Glutamatergic neuron (in vitro differentiated cells): Measurements from ENCODE around the gene DDIAS. TPM values are rescaled to one million over a fixed set of nuclear protein-coding genes. Genes with fewer than 3 reads are reported as not detected.
"Not testable (repeated sequence)": the region's sequence is repeated elsewhere in the genome, so short reads cannot be mapped to it uniquely, and the experiment has no call there.

ENCODE experiments used
- DNase-seq: peaks from one replicate; pipeline ENCODE4 v3.0.0; 2022
- H3K27ac Mint-ChIP-seq: one replicate; pipeline ENCODE4 v1.8.0; 2020; ENCODE audit warnings: mild to moderate bottlenecking, mixed read lengths, inconsistent platforms; ENCODE audit not compliant: unreplicated experiment
- H3K27me3 Mint-ChIP-seq: one replicate; pipeline ENCODE4 v1.8.0; 2020; ENCODE audit warnings: mild to moderate bottlenecking, moderate library complexity, mixed read lengths, inconsistent platforms; ENCODE audit not compliant: unreplicated experiment
- H3K36me3 Mint-ChIP-seq: one replicate; pipeline ENCODE4 v1.8.0; 2020; ENCODE audit warnings: mild to moderate bottlenecking, mixed read lengths, inconsistent platforms; ENCODE audit not compliant: unreplicated experiment
- H3K4me1 Mint-ChIP-seq: one replicate; pipeline ENCODE4 v1.8.0; 2020; ENCODE audit warnings: mild to moderate bottlenecking, low read depth, mixed read lengths, inconsistent platforms; ENCODE audit not compliant: unreplicated experiment
- H3K4me3 Mint-ChIP-seq: one replicate; pipeline ENCODE4 v1.8.0; 2020; ENCODE audit warnings: mild to moderate bottlenecking, mixed read lengths, inconsistent platforms; ENCODE audit not compliant: unreplicated experiment
- H3K9me3 Mint-ChIP-seq: one replicate; pipeline ENCODE4 v1.8.0; 2020; ENCODE audit warnings: mild to moderate bottlenecking, moderate library complexity, mixed read lengths, inconsistent platforms; ENCODE audit not compliant: unreplicated experiment
- total RNA-seq: library from RNA; stranded (reverse); fragmentation: NEBNext Ultra II Directional; extraction: Animal tissue kit (Norgen Biotek cat#: 25700); gene quantifications from one replicate; pipeline ENCODE4 v1.2.1, GENCODE V29; 2021; ENCODE audit not compliant: unreplicated experiment
- TF ChIP-seq, protein P1 (sequence below): fragments of 200-600 bp; sonication (generic); IDR thresholded peaks from one replicate; pipeline ENCODE4 v1.5.0; 2021; ENCODE audit not compliant: partially characterized antibody, unreplicated experiment

DDIAS gene
- total RNA-seq, 1 donor from 2014 or later, result 2.0 TPM

DNA sequence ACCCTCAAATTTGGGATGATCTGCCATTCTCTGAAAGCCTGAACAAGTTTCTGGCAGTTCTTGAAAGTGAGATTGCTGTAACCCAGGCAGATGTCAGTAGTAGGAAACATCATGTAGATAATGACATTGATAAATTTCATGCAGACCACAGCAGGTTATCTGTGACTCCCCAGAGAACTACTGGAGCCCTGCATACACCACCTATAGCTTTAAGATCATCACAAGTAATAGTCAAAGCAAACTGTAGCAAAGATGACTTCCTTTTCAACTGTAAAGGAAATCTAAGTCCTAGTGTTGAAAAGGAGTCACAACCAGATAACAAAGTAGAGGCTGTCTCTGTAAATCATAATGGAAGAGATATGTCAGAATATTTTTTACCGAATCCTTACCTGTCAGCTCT, 31.0 kb downstream of the DDIAS start:
- TF ChIP-seq, protein P1, sequence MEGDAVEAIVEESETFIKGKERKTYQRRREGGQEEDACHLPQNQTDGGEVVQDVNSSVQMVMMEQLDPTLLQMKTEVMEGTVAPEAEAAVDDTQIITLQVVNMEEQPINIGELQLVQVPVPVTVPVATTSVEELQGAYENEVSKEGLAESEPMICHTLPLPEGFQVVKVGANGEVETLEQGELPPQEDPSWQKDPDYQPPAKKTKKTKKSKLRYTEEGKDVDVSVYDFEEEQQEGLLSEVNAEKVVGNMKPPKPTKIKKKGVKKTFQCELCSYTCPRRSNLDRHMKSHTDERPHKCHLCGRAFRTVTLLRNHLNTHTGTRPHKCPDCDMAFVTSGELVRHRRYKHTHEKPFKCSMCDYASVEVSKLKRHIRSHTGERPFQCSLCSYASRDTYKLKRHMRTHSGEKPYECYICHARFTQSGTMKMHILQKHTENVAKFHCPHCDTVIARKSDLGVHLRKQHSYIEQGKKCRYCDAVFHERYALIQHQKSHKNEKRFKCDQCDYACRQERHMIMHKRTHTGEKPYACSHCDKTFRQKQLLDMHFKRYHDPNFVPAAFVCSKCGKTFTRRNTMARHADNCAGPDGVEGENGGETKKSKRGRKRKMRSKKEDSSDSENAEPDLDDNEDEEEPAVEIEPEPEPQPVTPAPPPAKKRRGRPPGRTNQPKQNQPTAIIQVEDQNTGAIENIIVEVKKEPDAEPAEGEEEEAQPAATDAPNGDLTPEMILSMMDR, result no peak
- no peaks in the 10 kb centered on the region for H3K9me3 Mint-ChIP-seq
- H3K36me3 Mint-ChIP-seq, result no peaks in the 10 kb centered on the region
- H3K27ac Mint-ChIP-seq, result no peak overlapping the region
- H3K27me3 Mint-ChIP-seq, result no peaks in the 10 kb centered on the region
- H3K4me3 Mint-ChIP-seq, result no peak overlapping the region
- H3K4me1 Mint-ChIP-seq, result no peaks in the 10 kb centered on the region
- no peak for DNase-seq

DNA sequence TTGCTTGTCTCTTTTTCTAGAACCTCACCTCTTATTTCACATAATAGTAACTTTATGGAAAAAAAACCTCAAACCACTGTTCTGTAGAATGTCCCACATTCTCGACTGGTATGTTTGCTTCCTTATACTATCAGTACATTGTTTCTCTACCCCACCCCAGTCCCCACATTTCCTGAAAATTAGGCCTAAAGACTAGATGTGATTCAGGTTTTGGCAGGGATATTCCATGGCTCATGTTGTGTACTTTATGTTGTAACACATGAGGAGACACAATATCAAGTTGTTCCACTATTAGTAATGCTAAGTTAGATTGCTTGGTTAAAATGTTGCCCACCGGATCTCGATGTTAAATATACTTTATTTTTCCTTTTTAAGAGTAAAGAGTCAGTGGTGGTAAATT, 34.7 kb downstream of the DDIAS start:
- DNase-seq, result no peak
- Mint-ChIP-seq H3K27me3 (no peaks in the 10 kb centered on the region), H3K9me3 (peaks cover 3% of the 10 kb centered on the region), H3K4me1 (no peaks in the 10 kb centered on the region), H3K27ac (no peak overlapping the region), H3K4me3 (no peak overlapping the region), H3K36me3 (peaks cover 4% of the 10 kb centered on the region)
- TF ChIP-seq, protein P1, result no peak

DNA sequence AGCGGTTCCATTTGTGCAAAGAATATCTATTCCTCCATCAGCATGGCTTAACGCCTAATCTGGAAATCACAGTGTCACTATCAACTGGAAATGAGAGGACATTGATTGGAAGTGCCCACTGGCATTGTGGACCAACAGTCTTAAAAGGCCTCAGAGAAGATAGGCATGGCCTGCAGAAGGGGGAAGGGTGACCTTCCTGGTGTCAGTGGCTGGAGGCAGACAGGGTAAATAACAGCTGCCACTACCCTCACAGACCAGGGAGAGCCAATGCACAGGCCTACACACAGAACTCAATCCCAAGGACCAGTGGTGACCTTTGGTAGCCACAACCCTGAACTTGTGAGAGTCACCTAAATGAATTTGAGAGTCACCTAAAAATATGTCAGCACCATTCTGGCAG, 36.0 kb downstream of the DDIAS start:
- Mint-ChIP-seq H3K27me3 (no peaks in the 10 kb centered on the region), H3K4me3 (no peak overlapping the region), H3K36me3 (peaks cover 9% of the 10 kb centered on the region), H3K27ac (no peak overlapping the region), H3K4me1 (no peaks in the 10 kb centered on the region), H3K9me3 (peaks cover 7% of the 10 kb centered on the region)
- DNase-seq, result no peak
- TF ChIP-seq, protein P1, result no peak

DNA sequence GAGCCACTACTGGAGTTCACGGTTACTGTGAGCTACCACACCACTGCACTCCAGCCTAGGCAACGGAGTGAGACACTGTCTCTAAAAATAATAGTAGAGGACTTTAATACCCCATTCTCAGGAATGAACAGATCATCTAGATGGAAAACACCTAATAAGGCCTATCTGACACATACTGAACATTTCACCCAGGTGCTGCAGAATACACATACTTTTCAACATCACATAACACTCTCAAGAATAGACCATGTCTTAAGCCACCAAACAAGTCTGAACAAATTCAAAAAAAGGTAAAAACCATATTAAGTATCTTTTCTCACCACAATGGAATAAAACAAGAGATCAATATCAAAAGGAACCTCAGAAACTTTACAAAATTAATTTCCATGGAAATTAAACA, 37.9 kb downstream of the DDIAS start:
- Mint-ChIP-seq H3K4me3 (no peak overlapping the region), H3K36me3 (peaks cover 9% of the 10 kb centered on the region), H3K4me1 (no peaks in the 10 kb centered on the region), H3K27me3 (no peaks in the 10 kb centered on the region), H3K9me3 (peaks cover 9% of the 10 kb centered on the region), H3K27ac (no peak overlapping the region)
- DNase-seq, result no peak
- TF ChIP-seq, protein P1, result no peak

DNA sequence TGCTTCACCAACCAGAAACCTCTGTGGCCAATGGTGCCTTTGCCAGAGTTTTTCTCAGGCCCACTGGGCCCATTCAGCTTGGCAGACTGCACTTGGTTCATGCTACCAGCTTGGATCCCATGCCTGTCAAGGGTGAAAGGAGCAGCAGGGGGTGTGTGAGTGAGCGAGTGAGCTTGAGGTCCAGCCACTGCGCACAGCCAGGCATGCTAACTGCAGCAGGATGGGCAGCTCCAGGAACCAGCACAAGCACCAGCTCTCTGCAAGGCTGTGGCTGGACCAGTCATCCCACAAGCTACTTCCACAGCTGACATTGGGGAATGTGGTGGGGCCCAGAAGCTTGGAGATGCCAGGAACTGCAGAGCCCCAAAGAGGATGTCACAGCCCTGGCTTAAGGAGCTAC, 40.8 kb downstream of the DDIAS start:
- H3K36me3 Mint-ChIP-seq, result peaks cover 9% of the 10 kb centered on the region
- H3K27me3 Mint-ChIP-seq, result no peaks in the 10 kb centered on the region
- H3K4me1 Mint-ChIP-seq, result peaks cover 5% of the 10 kb centered on the region
- no peak overlapping the region for H3K4me3 Mint-ChIP-seq
- DNase-seq, result no peak
- peaks cover 9% of the 10 kb centered on the region for H3K9me3 Mint-ChIP-seq
- H3K27ac Mint-ChIP-seq, result no peak overlapping the region
- TF ChIP-seq, protein P1, result no peak

DNA sequence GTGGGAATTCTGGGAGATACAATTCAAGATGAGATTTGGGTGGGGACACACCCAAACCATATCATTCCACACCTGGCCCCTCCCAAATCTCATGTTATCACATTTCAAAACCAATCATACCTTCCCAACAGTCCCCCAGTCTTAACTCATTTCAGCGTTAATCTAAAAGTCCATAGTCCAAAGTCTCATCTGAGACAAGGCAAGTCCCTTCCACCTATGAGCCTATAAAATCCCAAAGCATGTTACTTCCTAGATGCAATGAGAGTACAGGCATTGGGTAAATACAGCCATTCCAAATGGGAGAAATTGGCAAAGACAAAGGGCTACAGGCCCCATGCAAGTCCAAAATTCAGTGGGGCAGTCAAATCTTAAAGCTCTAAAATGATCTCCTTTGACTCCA, 41.9 kb downstream of the DDIAS start:
- not testable (repeated sequence) for H3K27ac Mint-ChIP-seq, DNase-seq, H3K9me3 Mint-ChIP-seq, H3K27me3 Mint-ChIP-seq, H3K4me1 Mint-ChIP-seq, H3K4me3 Mint-ChIP-seq, H3K36me3 Mint-ChIP-seq
